Lower lobe of right lung (tissue), 2 donors: ENCODE results near the gene EGFL8. TPM values are rescaled to one million over a fixed set of nuclear protein-coding genes. Genes with fewer than 3 reads are reported as not detected.

Experiments used
- ATAC-seq, 2 donors: fragments of 200-7000 bp; cut with Tn5 transposase; one replicate each; pipeline ENCODE4 v1.9.1; 2020 to 2022; ENCODE audit warnings: mild to moderate bottlenecking in 2 of 2, moderate library complexity in 2 of 2
- DNase-seq: peaks from one replicate; pipeline ENCODE4 v3.0.0-alpha.2; 2020
- H3K27ac ChIP-seq: fragments of 200-600 bp; one replicate; pipeline ENCODE4 v1.8.0; 2022
- H3K27me3 ChIP-seq: fragments of 200-600 bp; one replicate; pipeline ENCODE4 v1.8.0; 2022; ENCODE audit warnings: low read depth
- H3K36me3 ChIP-seq: fragments of 200-600 bp; one replicate; pipeline ENCODE4 v1.8.0; 2022; ENCODE audit warnings: mild to moderate bottlenecking
- H3K4me1 ChIP-seq: fragments of 200-600 bp; one replicate; pipeline ENCODE4 v1.8.0; 2022
- H3K4me3 ChIP-seq: fragments of 200-600 bp; one replicate; pipeline ENCODE4 v1.8.0; 2022; ENCODE audit warnings: mild to moderate bottlenecking
- H3K9me3 ChIP-seq: fragments of 200-600 bp; one replicate; pipeline ENCODE4 v1.8.0; 2022
- CTCF ChIP-seq: fragments of 200-600 bp; IDR thresholded peaks from one replicate; pipeline ENCODE4 v1.8.0; 2022; ENCODE audit warnings: antibody characterized with exemption, mild to moderate bottlenecking
- intact Hi-C: fragments of 100-400 bp; cut with DNase I; formaldehyde crosslinking; loops from one replicate; pipeline ENCODE4 v1.11.0; 2022
- total RNA-seq: library from RNA; stranded (reverse); fragmentation: NEBNext Ultra II Directional; extraction: Animal tissue kit (Norgen Biotek cat#: 25700); gene quantifications from one replicate; pipeline ENCODE4 v1.2.1, GENCODE V29; 2021
- donor health status: DM: no; HTN: yes; CAD: no; lungs with severe emphysema.

Gene EGFL8
- total RNA-seq, 1 donor from 2014 or later: 13.4 TPM

GRCh38 chr6:32118782-32119628 is 45.4 kb upstream of the EGFL8 start:
- Histone ChIP-seq H3K36me3 (peaks cover 87% of the 10 kb centered on the region), H3K4me3 (no peak overlapping the region), H3K4me1 (peaks cover 32% of the 10 kb centered on the region), H3K27ac (peak overlapping the region; percentile 59), H3K27me3 (no peaks in the 10 kb centered on the region), H3K9me3 (no peaks in the 10 kb centered on the region)
- intact Hi-C loops: no loop called here
- TF ChIP-seq CTCF: peak; percentile 95
- DNase-seq (peak; percentile 90), ATAC-seq (peak; percentile 79 to 87)

- no peaks in the 10 kb centered on the region for H3K27me3 ChIP-seq
- no peak overlapping the region for H3K4me3 ChIP-seq
- peaks cover 21% of the 10 kb centered on the region for H3K4me1 ChIP-seq
- no peaks in the 10 kb centered on the region for H3K9me3 ChIP-seq
- ATAC-seq (no peak), DNase-seq (no peak)
- no peak overlapping the region for H3K27ac ChIP-seq
- no peak for TF ChIP-seq CTCF
- H3K36me3 ChIP-seq: peaks cover 99% of the 10 kb centered on the region
- intact Hi-C loops: no loop called here
Measured at GRCh38 chr6:32120573-32121059, 43.8 kb upstream of the EGFL8 start.

GRCh38 chr6:32123681-32124080 is 40.7 kb upstream of the EGFL8 start:
- Histone ChIP-seq H3K9me3 (no peaks in the 10 kb centered on the region), H3K27ac (no peak overlapping the region), H3K4me1 (peaks cover 33% of the 10 kb centered on the region), H3K36me3 (peaks cover 83% of the 10 kb centered on the region), H3K27me3 (no peaks in the 10 kb centered on the region), H3K4me3 (no peak overlapping the region)
- DNase-seq: no peak
- intact Hi-C loops: no loop called here
- no peak for ATAC-seq
- TF ChIP-seq CTCF: no peak

GRCh38 chr6:32126880-32127279 is 37.5 kb upstream of the EGFL8 start:
- DNase-seq (no peak), ATAC-seq (no peak)
- peak overlapping the region; percentile 80 for H3K27ac ChIP-seq
- peaks cover 31% of the 10 kb centered on the region for H3K4me1 ChIP-seq
- H3K36me3 ChIP-seq: peaks cover 52% of the 10 kb centered on the region
- intact Hi-C loops: no loop called here
- no peak for TF ChIP-seq CTCF
- H3K27me3 ChIP-seq: no peaks in the 10 kb centered on the region
- peak overlapping the region; percentile 86 for H3K4me3 ChIP-seq
- H3K9me3 ChIP-seq: no peaks in the 10 kb centered on the region

- Histone ChIP-seq H3K27me3 (no peaks in the 10 kb centered on the region), H3K4me3 (peak overlapping the region; percentile 86), H3K4me1 (peaks cover 31% of the 10 kb centered on the region), H3K27ac (peak overlapping the region; percentile 80), H3K36me3 (peaks cover 47% of the 10 kb centered on the region), H3K9me3 (no peaks in the 10 kb centered on the region)
- TF ChIP-seq CTCF: no peak
- intact Hi-C loops: no loop called here
- ATAC-seq (no peak), DNase-seq (no peak)
Measured at GRCh38 chr6:32127409-32127716, 37.0 kb upstream of the EGFL8 start.
